GM13976 (cell line): Measurements from ENCODE around the gene APIP.

ENCODE experiments used
- DNase-seq: peaks from one replicate; pipeline ENCODE4 v3.0.0; 2012; ENCODE audit warnings: low spot score
- CTCF ChIP-seq: IDR thresholded peaks from 2 replicates; pipeline ENCODE4 v1.5.1; 2012; ENCODE audit warnings: borderline replicate concordance, mild to moderate bottlenecking; ENCODE audit not compliant: insufficient read depth; ENCODE audit errors: extremely low read depth, missing control alignments, control extremely low read depth
- in situ Hi-C: fragments of 300-500 bp; cut with MboI; formaldehyde crosslinking; loops from one replicate; pipeline ENCODE4 v1.12.0; 2022; ENCODE audit warnings: low sequenced_read_pairs, mixed read lengths, inconsistent platforms; ENCODE audit not compliant: unreplicated experiment

APIP gene

GRCh38 chr11:34959770-34960169 lies 43.6 kb upstream of the APIP start:
- DNase-seq: no peak
- in situ Hi-C loops: no loop called here

GRCh38 chr11:34957606-34958005 lies 41.4 kb upstream of the APIP start:
- no peak for DNase-seq
- TF ChIP-seq CTCF: no peak
- in situ Hi-C loops: no loop called here

More at GRCh38 chr11:34959770-34960169, 43.6 kb upstream of the APIP start:
- no peak for TF ChIP-seq CTCF

GRCh38 chr11:34957206-34957605 lies 41.0 kb upstream of the APIP start:
- no peak for TF ChIP-seq CTCF
- in situ Hi-C loops: no loop called here
- DNase-seq: no peak

GRCh38 chr11:34953955-34954354 lies 37.8 kb upstream of the APIP start:
- no peak for TF ChIP-seq CTCF
- no peak for DNase-seq
- in situ Hi-C loops: no loop called here

- in situ Hi-C loops: no loop called here
- TF ChIP-seq CTCF: no peak
These were observed 32.5 kb upstream of the APIP start for GRCh38 chr11:34948696-34949095.

GRCh38 chr11:34944692-34945091 lies 28.5 kb upstream of the APIP start:
- in situ Hi-C loops: no loop called here
- TF ChIP-seq CTCF: no peak
- DNase-seq: no peak

More at GRCh38 chr11:34948696-34949095, 32.5 kb upstream of the APIP start:
- DNase-seq: no peak

GRCh38 chr11:34941688-34942087 lies 25.5 kb upstream of the APIP start:
- TF ChIP-seq CTCF: no peak
- in situ Hi-C loops: no loop called here
- DNase-seq: no peak
